Measurements from ENCODE around the gene HOMER3.
"Not testable (repeated sequence)": the region's sequence is repeated elsewhere in the genome, so short reads cannot be mapped to it uniquely, and the experiment has no call there.

Gene HOMER3

DNA sequence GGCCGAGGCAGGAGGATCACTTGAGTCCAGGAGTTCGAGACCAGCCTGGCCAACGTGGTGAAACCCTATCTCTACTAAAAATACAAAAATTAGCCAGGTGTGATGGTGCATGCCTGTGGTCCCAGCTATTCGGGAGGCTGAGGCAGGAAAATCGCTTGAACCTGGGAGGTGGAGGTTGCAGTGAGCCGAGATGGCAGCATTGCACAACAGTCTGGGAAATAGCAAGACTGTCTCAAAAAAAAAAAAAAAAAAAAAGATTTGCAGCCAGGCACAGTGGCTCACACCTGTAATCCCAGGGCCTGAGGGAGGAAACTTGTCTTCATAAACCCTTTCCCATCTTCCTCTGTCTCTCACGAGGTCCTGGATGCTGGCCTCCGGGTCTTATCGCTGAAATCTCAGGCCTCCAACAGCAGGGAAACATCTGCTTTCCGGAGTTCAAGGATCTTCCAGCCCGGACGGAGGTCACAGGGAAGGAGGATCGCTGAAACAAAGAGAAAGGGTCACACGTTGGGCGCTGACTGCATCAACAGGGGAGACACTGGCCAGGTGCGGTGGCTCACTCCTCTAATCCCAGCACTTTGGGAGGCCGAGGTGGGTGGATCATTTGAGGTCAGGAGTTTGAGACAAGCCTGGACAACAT lies 11.5 kb upstream of the HOMER3 start:
- DNase-seq = not testable (repeated sequence)

DNA sequence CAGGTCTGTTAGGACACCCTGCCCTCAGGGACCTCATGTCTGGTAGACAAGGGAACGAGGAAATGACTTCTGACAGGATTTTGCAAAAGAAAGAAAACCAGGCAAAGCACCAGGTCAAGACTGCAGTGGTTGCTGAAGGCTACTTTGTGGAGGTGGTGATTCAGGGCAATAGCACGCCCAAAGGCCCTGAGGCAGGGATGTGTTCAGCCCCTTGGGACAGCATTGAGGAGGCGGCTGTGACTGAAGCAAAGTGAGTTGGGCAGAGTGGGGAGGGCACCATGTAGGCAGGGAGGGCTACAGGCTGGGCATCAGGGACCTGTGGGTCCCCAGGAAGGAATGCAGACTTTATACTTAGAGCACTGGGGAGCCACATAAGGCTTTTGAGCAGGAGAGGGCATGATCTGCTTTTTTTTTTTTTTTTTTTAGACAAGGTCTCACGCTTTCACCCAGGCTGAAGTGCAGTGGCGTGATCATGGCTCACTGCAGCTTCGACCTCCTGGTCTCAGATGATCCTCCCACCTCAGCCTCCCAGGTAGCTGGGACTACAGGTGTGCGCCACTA lies 10.8 kb upstream of the HOMER3 start:
- DNase-seq = no peak

DNA sequence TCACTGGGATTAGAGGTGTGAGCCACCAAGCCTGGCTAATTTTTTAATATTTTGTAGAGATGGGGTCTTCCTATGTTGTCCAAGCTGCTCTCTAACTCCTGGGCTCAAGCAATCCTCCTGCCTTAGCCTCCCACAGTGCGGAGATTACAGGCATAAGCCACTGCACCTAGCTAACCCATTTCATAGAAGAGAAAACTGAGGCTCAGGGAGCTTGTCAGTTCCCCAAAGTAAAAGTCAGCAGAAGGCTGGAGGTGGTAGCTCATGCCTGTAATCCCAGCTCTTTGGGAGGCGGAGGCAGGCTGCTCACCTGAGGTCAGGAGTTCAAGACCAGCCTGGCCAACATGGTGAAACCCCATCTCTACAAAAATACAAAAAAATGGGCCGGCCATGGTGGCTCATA lies 8.8 kb upstream of the HOMER3 start:
- no peak for DNase-seq

DNA sequence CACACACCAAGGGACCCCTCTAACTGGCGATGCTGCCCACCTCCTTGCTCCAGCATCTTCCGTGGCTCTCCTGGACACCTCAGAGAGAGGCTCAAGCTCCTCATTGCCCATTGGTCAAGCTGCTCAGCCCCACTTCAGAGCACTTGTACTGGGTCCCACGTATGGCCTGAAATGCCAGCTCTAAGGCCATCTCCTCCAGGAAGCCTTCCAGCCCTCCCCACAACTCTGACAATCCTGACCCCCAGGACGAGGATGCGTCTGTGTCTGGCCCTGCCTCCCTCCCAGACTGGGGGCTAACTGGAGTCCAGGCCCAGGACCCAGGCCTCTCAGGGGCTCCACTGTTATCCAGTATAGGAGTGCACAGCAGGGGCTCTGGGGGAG lies 7.9 kb upstream of the HOMER3 start:
- no peak for DNase-seq

DNA sequence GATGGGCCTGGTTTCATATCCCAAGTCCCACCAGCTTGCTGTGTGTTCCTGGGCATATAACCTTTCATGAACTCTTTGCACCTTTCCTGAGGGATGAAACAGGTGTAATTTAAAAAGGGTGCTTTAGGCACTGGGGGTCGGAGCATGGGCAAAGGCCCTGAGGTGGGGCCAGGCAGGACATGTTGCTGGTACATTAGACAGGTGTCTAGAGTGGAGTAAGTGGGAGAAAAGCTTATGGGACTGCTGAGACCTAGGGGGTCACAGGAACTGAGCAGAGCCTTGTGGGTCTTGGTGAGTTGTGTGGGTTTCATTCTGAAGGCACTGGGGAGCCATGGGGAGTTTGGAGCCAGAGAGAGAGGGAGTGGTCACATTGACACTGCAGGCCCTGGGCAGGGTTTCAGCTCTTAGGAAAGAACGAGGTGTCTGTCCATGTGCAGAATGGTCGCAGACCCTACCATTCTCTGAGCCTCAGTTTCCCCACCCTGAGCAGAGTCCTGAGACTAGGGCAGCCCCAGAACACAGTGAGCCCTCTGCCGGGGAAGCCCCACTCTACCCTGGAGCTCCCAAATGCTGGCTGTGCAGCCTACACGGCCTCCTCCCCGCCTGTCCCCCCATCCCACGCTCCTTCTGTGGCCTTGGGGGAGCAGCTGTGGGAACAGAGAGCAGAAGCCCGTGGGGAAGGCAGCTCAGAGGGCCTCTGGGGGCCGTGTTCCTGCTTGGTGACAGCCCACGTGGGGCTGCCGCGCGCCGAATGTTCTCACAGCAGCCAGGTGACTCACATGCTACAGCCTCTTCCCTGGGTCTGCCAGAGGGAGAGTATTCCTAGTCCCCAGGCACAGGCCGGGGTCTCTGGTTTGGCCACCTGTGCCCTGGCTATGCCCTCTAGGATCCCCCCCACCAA lies 7.3 kb upstream of the HOMER3 start:
- no peak for DNase-seq

DNA sequence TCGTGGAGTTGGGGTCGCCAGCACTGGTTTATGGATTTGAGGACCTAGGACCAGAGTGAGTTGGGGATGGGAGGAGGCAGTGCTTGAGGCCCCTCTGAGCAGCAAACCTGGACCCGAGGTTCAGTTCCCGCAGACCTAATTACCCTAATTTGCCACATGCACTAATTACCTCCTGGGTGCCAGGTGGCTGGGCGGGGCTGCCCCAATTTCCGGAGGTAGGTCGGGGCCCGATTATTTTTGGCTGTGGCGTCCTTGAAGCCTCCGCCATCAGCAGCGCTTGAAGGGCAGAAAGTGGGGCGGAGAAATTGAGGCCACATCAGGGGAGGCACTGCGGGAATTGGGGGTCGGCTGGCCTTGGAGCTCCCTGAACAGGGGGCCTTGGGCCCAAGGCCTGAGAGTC lies 5.9 kb upstream of the HOMER3 start:
- DNase-seq = no peak

DNA sequence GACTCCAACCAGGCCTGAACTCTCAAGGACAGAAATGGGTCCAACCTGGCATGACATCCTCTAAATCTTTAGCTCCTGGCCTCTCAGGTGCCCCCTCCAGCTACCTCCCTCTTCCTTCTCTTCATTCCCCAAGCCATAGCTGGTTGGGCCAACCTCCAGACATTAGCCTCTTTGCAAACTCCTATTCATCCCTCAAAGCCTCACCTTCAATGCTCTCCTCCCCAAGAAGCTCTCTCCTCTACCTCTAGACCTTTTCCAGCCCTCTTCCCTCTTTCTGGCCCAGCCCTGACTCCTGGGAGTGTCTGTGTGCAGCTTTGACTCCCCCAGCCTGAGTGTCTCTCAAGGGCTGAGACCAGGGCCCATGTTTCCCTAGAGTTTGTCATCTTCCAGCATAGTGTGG lies 5.3 kb upstream of the HOMER3 start:
- no peak for DNase-seq

DNA sequence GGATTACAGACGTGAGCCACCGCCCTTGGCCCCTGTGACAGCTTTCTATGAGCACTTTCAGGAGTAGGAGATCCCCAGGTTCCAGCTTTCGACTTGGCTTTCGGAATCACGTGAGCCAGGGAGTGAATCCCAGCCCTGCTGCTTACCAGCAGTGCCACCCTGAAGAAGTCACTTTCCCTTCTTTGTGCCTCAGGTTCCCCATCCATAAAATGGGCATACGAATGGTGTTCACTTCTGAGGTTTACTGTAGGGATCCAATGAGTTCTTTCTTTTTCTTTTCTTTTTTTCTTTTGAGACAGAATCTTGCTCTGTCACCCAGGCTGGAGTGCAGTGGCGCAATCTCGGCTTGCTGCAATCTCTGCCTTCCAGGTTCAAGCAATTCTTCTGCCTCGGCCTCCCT lies 4.3 kb upstream of the HOMER3 start:
- no peak for DNase-seq

DNA sequence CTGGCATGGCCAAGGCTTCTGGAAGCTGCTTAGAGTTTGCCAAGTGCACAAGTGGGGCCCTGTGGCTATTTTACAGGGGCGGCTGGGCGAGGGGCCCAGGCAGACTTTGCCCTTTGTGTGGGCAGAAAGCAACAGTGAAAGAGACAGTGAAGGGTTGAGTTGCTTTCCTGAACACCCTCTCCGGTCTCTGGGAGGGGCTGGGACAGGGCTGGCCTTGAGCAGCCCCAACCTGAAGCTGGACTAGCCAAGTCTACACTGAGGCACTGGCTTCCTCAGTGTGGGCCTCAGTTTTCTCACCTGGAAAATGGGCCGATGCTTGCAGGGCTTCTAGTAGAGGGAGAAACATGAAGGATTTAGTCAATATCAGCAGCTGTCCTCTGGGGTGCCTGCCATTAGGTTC lies 2.4 kb upstream of the HOMER3 start:
- DNase-seq = no peak

DNA sequence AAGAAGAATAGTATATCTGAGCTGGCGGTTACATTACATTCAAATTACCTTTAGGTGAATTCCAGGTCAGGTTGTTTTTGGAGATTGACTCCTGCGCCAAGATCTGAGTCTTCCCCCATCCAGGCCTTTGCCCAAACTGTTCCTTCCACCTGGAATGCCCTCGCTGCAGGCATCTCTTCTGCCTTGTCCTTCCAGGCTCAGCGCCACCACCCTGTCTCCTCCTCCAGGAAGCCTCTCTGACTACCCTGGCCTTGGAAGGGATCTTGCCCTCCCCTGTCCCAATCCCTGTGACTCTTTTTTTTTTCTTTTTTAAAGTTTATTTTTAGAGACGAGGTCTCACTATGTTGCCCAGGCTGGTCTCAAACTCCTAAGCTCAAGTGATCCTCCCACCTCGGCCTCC lies 1.7 kb upstream of the HOMER3 start:
- no peak for DNase-seq

DNA sequence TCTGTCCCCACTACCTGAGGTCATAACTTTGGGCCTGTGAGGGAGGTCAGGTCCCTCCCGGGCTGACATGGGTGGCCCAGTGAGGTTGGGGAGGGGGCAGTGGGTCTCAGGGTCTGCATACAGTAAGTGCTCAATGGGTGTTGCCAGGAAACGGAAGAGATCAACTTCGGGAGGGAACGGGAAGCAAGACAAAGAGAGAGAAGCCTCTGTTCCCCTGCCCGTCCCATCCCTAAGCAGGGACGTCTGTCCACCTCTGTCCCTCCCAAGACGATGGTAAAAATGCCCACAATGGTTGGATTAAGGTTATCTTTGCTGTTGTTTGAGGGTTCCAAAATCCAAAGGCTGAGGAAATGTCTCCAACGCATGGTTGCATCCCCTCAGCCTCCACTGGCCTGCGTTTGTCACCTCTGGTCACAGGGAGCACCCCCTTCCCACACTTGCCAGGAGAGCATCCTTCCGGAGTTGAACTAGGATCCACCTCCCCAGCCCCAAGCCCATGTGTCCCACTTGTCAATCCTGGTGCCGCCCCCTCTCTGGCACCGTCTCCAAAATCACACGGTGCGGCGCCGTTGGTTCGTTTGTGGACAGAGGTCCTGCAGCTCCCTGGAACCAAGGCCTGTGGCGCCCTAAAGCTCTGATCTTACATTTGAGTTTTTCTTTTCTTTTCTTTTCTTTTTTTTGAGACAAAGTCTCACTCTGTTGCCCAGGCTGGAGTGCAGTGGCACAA lies 774 bp upstream of the HOMER3 start:
- DNase-seq = peak; percentile 22

DNA sequence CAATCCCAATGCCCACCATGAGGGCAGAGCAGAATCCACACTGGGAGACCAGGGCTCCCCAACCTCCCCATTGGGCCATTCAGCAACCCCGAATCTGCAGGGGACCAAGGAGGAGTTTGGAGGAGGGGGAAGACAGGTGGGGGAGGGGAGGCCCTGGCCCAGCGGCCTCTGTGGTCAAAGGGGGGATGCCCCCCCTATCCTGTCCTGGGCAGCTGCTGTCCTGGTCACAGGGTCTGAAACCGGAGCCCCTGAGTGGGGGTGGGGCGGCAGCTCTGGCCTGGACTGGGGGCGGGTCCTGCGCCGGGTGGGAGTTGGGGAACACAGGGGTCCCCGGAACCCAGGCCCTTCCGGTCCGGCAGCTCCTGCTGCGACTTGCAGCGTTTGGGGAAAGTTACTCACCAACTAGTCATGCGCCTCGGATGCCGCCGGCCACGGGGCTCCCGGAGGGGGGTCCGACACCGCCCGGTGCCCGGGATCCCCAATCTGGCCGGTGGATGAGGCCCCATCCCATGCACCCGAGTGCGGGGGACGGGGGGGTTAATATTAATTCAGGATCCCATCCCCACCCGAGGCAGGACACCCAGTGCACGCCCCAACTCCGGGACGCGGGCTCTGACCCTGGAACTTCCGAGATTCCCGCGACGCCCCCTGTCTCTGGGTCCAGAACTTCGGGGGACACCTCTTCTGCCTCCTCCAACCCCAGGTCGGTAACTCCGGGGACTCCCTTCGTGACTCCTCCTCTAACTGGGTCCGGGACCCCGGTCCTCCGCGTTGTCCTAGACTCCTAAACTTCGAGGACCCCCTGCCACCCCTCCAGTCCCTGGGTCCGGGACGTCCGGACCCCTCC lies 872 bp downstream of the HOMER3 start:
- peak; percentile 82 for DNase-seq

DNA sequence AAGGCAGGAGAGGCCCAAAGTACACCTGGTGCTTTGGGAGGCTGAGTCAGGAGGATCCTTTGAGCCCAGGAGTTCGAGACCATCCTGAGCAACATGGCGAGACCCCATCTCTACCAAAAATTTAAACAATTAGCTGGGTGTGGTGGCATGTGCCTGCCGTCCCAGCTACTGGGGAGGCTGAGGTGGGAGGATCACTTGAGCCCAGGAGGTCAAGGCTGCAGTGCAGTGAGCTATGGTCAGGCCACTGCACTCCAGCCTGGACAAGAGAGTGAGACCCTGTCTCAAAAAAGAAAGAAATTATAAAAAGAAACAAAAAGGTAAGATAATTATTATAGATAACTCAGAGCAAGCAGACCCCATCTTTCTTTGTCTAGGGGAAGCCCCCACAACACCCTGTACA lies 1.9 kb downstream of the HOMER3 start:
- no peak for DNase-seq

DNA sequence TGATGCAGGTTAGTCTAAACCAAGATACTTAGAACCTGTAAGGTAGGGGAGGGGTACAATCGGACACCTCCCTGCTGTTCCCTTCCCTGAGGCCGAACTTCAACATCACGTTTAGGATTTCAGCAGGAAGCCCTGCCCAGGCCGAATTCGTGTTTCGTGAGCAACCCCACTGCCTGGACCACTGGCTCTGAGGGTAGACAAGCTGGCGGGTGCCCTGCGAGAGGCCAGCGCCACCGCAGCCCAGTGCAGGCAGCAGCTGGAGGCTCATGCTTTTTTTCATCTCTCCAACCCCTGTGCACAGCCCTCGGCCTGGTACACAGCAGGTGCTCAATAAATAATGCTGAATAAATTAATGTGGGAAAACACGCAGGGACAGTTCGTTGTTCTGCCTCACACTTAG lies 7.7 kb downstream of the HOMER3 start:
- no peak for DNase-seq

DNA sequence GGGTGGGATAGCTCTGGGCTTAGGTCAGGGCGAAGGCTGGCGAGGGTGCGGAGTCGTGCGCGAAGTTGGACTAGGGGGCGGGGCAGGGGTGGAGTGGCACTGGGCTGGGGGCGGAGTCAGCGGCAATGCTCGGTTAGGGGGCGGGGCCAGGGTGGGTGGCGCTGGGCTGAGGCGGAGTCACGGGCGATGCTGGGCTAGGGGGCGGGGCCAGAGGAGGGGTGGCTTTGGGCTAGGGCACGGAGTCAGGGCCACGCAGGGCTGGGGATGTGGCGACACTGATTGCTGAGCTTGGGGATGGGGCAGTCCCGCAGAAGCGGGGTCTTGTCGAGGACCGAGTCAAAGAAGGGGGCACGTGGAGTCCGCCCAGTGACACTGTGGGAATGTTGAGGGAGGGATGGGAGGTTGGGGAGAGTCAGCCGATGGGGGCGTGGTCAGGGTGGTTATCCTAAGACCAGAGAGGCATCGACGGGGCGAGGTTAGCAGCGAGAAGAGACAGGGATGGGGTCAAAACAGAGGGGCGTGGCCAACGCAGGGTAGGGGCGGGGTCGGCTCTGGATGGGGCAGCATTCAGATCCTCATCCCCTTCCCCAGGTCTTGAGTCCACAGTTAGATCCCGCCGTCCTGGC lies 8.7 kb downstream of the HOMER3 start:
- peak; percentile 88 for DNase-seq

DNA sequence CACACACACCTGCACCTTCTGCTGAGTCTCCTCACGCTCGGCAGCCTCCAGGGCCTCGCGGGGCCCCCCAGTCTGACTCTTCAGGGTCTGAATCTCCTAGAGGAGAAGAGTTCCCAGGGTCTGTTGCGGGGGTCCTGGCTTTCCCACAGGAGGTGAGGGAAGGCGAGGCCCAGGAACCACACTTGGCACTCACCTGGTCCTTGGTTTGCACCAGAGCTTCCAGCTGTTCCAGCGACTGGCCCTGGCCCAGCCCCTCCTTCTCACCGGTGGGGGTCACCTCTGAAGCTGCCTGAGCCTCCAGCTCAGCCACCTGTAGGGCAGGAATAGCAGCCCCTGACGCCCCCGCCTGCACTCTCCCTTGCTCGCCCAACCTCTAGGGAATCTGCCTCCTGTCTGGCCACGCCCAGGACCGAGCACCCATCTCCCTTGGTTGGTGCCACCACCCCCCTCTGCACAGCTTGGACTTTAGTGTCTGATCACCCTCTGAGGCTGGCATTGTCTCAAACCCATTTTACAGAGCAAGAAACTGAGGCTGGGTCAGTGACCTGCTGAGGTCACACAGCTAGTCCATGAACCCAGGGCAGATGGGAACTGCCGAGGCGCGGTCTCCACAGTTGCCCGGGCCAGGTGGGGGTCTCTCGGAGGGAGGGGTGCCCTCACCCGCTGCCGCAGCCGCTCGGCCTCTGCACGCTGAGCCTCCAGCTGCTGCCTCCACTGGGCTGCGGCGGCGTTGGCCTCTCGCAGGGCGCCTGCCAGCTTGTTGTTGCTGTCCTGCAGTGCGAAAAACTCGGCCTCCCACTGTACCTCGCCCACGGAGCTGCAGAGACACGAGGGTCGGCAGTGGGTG lies 9.5 kb downstream of the HOMER3 start:
- no peak for DNase-seq

DNA sequence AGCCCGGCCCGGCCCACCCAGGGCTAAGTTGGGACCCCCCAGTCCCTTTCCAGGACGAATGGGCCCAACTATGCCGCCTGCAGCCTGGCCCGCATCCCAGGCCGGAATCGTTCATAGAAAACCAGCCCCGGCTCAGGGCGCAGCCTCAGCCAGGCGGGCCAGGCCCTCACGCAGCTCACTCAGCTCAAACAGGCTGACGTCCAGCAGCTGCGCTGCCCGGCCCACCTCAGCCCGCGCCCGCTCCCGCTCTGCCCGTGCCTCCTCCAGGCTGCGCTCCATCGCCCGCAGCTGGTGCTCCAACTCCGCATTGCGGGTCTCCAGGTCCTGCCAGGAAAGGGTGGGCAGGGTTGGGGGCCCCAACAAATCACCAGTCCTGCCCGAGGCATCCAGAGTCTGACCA lies 11.7 kb downstream of the HOMER3 start:
- DNase-seq = no peak

DNA sequence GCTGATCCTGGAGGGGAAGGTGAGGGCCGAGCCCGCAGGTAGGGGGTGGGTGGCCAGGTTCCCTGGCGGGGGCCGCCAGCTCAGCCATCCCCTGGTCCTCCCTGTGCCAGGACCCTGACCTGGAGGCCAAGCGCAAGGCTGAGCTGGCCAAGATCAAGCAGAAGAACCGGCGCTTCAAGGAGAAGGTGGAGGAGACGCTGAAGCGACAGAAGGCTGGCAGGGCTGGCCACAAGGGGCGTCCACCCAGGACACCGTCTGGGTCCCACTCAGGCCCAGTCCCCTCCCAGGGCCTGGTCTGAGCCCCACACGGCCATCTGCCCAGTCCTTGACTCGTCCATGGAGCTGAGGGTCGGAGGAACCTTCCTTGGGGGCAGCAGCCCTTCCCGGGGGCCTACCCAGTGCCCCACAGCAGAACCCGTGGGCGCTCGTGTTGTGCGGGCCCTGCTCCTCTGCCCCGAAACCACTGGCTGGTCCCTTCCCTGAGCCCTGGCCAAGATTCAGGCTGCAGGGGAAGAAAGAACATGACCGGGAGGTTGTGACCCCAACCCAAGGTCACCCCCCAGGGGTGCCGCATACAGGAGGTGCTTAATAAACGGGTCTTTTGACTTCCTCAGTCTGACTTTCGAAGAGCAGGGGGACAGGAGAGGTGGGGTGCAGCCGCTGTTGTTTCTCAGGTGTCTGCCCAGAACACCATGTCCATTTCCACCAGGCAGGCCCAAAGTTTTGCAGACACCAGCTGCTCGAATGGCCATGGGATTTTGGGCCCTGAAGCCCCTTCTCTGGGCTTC lies 12.8 kb downstream of the HOMER3 start:
- no peak for DNase-seq

DNA sequence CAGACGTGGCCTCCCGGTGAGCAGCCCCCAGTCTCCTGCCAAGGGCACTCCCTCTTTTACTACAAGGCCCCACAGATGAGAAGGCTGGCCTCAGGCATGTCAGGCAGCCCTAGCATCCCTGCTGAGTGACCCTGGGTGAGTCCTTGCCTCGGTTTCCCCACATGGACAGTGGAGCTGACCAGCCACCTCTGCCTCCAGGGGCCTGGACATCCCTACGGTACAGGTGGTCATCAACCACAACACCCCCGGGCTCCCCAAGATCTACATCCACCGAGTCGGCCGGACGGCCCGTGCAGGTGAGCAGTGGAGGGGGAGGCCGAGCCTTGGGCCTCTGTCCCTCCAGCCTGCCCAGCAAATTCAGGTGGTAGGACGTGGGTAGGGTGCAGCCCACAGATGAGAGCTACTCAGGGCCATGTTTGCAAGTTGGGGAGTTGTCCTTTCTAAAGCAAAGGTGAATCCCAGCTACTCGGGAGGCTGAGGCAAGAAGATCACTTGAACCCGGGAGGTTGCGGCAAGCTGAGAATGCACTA lies 16.3 kb downstream of the HOMER3 start:
- no peak for DNase-seq
